H9 (cell line): Measurements from ENCODE around the gene ARHGAP26. TPM values are rescaled to one million over a fixed set of nuclear protein-coding genes. Genes with fewer than 3 reads are reported as not detected.

ENCODE experiments used
- DNase-seq: peaks from one replicate; pipeline ENCODE4 v3.0.0-alpha.2; 2017
- H2AFZ ChIP-seq: one replicate; pipeline ENCODE4 v1.6.1; 2013; ENCODE audit warnings: mild to moderate bottlenecking, low read length, control low read depth, moderate library complexity
- H2AK5ac ChIP-seq: 2 replicates; pipeline ENCODE4 v1.6.1; 2013; ENCODE audit warnings: low read length, control low read depth, mixed read lengths; ENCODE audit not compliant: insufficient read length
- H2BK120ac ChIP-seq: one replicate; pipeline ENCODE4 v1.6.1; 2013; ENCODE audit warnings: low read depth, mild to moderate bottlenecking, low read length, control low read depth, inconsistent platforms; ENCODE audit not compliant: poor library complexity, severe bottlenecking
- H2BK12ac ChIP-seq: 2 replicates; pipeline ENCODE4 v1.6.1; 2013; ENCODE audit warnings: low read length, control low read depth, mixed read lengths, low read depth; ENCODE audit not compliant: insufficient read length
- H2BK15ac ChIP-seq: 2 replicates; pipeline ENCODE4 v1.6.1; 2013; ENCODE audit warnings: low read depth, low read length, control low read depth
- H2BK20ac ChIP-seq: one replicate; pipeline ENCODE4 v1.6.1; 2013; ENCODE audit warnings: low read depth, mild to moderate bottlenecking, low read length, control low read depth, inconsistent platforms; ENCODE audit not compliant: poor library complexity, severe bottlenecking
- H2BK5ac ChIP-seq: 2 replicates; pipeline ENCODE4 v1.6.1; 2013; ENCODE audit warnings: low read length, control low read depth, mixed read lengths; ENCODE audit not compliant: insufficient read length
- H3K14ac ChIP-seq: 2 replicates; pipeline ENCODE4 v1.6.1; 2013; ENCODE audit warnings: low read length, control low read depth; ENCODE audit not compliant: insufficient read depth
- H3K18ac ChIP-seq: 2 replicates; pipeline ENCODE4 v1.6.1; 2013; ENCODE audit warnings: low read depth, mild to moderate bottlenecking, mixed read lengths, low read length, control low read depth; ENCODE audit not compliant: insufficient read length
- H3K23ac ChIP-seq: 2 replicates; pipeline ENCODE4 v1.6.1; 2013; ENCODE audit warnings: low read length, control low read depth, mixed read lengths, low read depth; ENCODE audit not compliant: insufficient read length
- H3K23me2 ChIP-seq: 2 replicates; pipeline ENCODE4 v1.6.1; 2013; ENCODE audit warnings: low read depth, mild to moderate bottlenecking, mixed read lengths, low read length, control low read depth; ENCODE audit not compliant: insufficient read length, poor library complexity, severe bottlenecking
- H3K27ac ChIP-seq: 2 replicates; pipeline ENCODE4 v1.5.1; 2013; ENCODE audit warnings: low read length, control low read depth, mixed read lengths, low read depth; ENCODE audit not compliant: insufficient read length
- H3K27me3 ChIP-seq: 2 replicates; pipeline ENCODE4 v1.6.1; 2013; ENCODE audit warnings: low read length, control low read depth, inconsistent platforms; ENCODE audit not compliant: insufficient read depth
- H3K4ac ChIP-seq: 2 replicates; pipeline ENCODE4 v1.6.1; 2013; ENCODE audit warnings: low read depth, mild to moderate bottlenecking, control low read depth, inconsistent platforms, low read length, moderate library complexity
- H3K4me1 ChIP-seq: 2 replicates; pipeline ENCODE4 v1.6.1; 2013; ENCODE audit warnings: low read length, control low read depth, inconsistent platforms; ENCODE audit not compliant: insufficient read depth
- H3K4me2 ChIP-seq: 2 replicates; pipeline ENCODE4 v1.6.1; 2013; ENCODE audit warnings: low read length, control low read depth, mixed read lengths; ENCODE audit not compliant: insufficient read length, insufficient read depth
- H3K56ac ChIP-seq: 2 replicates; pipeline ENCODE4 v1.6.1; 2013; ENCODE audit warnings: low read depth, mild to moderate bottlenecking, mixed read lengths, low read length, control low read depth; ENCODE audit not compliant: insufficient read length
- H3K79me1 ChIP-seq: 2 replicates; pipeline ENCODE4 v1.6.1; 2013; ENCODE audit warnings: low read depth, mild to moderate bottlenecking, moderate library complexity, low read length, control low read depth, inconsistent platforms; ENCODE audit not compliant: insufficient read depth, poor library complexity, severe bottlenecking
- H3K79me2 ChIP-seq: 2 replicates; pipeline ENCODE4 v1.6.1; 2013; ENCODE audit warnings: low read length, control low read depth, inconsistent platforms; ENCODE audit not compliant: insufficient read depth
- H3K9ac ChIP-seq: 2 replicates; pipeline ENCODE4 v1.6.1; 2013; ENCODE audit warnings: low read length, control low read depth, mixed read lengths; ENCODE audit not compliant: insufficient read length; ENCODE audit errors: extremely low read depth
- H3K9me3 ChIP-seq: one replicate; pipeline ENCODE4 v1.6.1; 2013; ENCODE audit warnings: low read depth, low read length, inconsistent platforms; ENCODE audit not compliant: control insufficient read depth
- H3T11ph ChIP-seq: one replicate; pipeline ENCODE4 v1.6.1; 2013; ENCODE audit warnings: mild to moderate bottlenecking, low read length, control low read depth, inconsistent platforms
- H4K20me1 ChIP-seq: one replicate; pipeline ENCODE4 v1.6.1; 2013; ENCODE audit not compliant: control insufficient read depth, insufficient read length, insufficient read depth
- H4K5ac ChIP-seq: 2 replicates; pipeline ENCODE4 v1.6.1; 2013; ENCODE audit warnings: low read depth, mild to moderate bottlenecking, mixed read lengths, low read length, control low read depth; ENCODE audit not compliant: insufficient read length
- H4K8ac ChIP-seq: replicated peaks from 2 replicates; pipeline ENCODE4 v1.6.1; 2013; ENCODE audit warnings: low read length, control low read depth, mixed read lengths, low read depth; ENCODE audit not compliant: insufficient read length
- H4K91ac ChIP-seq: 2 replicates; pipeline ENCODE4 v1.6.1; 2013; ENCODE audit warnings: low read depth, mild to moderate bottlenecking, moderate library complexity, mixed read lengths, low read length, control low read depth; ENCODE audit not compliant: insufficient read length
- H3K27ac Mint-ChIP-seq, 3 experiments: 2 replicates in 2 of 3; 3 replicates in 1 of 3; pipeline ENCODE4 v1.8.0; 2020 to 2021; ENCODE audit warnings: mixed read lengths in 3 of 3, mild to moderate bottlenecking in 1 of 3, moderate library complexity in 1 of 3
- H3K27me3 Mint-ChIP-seq: 2 replicates; pipeline ENCODE4 v1.8.0; 2021; ENCODE audit warnings: low read depth, mild to moderate bottlenecking, moderate library complexity, mixed read lengths
- H3K36me3 Mint-ChIP-seq, 3 experiments: 2 replicates in 2 of 3; 3 replicates in 1 of 3; pipeline ENCODE4 v1.8.0; 2020 to 2021; ENCODE audit warnings: low read depth in 3 of 3, mixed read lengths in 3 of 3; ENCODE audit not compliant: insufficient read depth in 1 of 3
- H3K4me1 Mint-ChIP-seq, 2 experiments: 2 replicates each; pipeline ENCODE4 v1.8.0; 2020; ENCODE audit warnings: mixed read lengths in 2 of 2
- H3K4me3 Mint-ChIP-seq, 2 experiments: 2 replicates in 1 of 2; 3 replicates in 1 of 2; pipeline ENCODE4 v1.8.0; 2020 to 2021; ENCODE audit warnings: mild to moderate bottlenecking in 2 of 2, mixed read lengths in 2 of 2, moderate library complexity in 1 of 2
- H3K9me3 Mint-ChIP-seq, 2 experiments: 2 replicates in 1 of 2; 3 replicates in 1 of 2; pipeline ENCODE4 v1.8.0; 2020; ENCODE audit warnings: mild to moderate bottlenecking in 2 of 2, mixed read lengths in 2 of 2, moderate library complexity in 1 of 2
- WGBS: extraction: QIAGEN DNeasy Blood & Tissue Kit; methylation state at CpG from one replicate; pipeline ENCODE4 v1.1.7; 2013; ENCODE audit warnings: missing lambda C conversion rate, low lambda C conversion rate, mixed read lengths; ENCODE audit not compliant: insufficient read length; ENCODE audit errors: extremely low coverage; 5-methylcytosine and 5-hydroxymethylcytosine counted together
- total RNA-seq: library from RNA; stranded (reverse); gene quantifications from 2 replicates; pipeline ENCODE4 v1.2.1, GENCODE V29; 2021
- TF ChIP-seq, protein P1 (sequence below): fragments of 200-600 bp; sonication (generic); conservative IDR thresholded peaks from 3 replicates; pipeline ENCODE4 v1.8.0; 2021; ENCODE audit warnings: antibody characterized with exemption, mild to moderate bottlenecking

ARHGAP26 gene
- total RNA-seq, 1 experiment from 2014 or later: 13.8 TPM

DNA sequence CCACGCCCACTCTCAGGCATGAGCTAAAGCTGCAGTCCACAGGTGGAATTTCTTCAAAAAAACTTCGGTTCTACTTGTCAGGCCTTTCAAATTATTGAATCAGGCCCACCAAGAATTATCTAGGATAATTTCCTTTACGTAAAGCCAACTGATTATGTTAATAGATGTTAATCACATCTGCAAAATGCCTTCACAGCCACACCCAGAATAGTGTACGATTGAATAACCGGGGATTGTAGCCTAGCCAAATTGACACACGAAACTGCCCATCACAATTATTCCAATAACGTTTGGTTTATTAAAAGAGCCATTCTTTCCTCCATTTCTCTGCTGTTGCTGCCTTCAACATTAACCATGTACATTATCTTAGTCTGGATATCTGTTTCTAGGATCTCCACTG is 484.6 kb downstream of the ARHGAP26 start:
- Histone ChIP-seq H3K79me1 (no peaks in the 10 kb centered on the region), H3K18ac (no peak overlapping the region), H4K8ac (no peak overlapping the region), H2BK120ac (no peak overlapping the region), H3K23me2 (no peaks in the 10 kb centered on the region), H4K5ac (no peak overlapping the region), H3K79me2 (no peaks in the 10 kb centered on the region), H3T11ph (no peak overlapping the region), H3K4ac (no peak overlapping the region), H2BK15ac (no peak overlapping the region), H2AK5ac (no peak overlapping the region), H2AFZ (no peak overlapping the region), H2BK20ac (no peak overlapping the region), H3K27ac (no peak overlapping the region), H4K20me1 (no peaks in the 10 kb centered on the region), H3K9me3 (no peaks in the 10 kb centered on the region), H3K4me1 (no peaks in the 10 kb centered on the region; the same call in 1 of the 2 replicates), H4K91ac (no peak overlapping the region), H3K4me2 (no peak overlapping the region), H3K23ac (no peak overlapping the region), H3K56ac (no peak overlapping the region), H3K14ac (no peak overlapping the region), H2BK12ac (no peak overlapping the region), H2BK5ac (no peak overlapping the region), H3K9ac (no peak overlapping the region), H3K27me3 (no peaks in the 10 kb centered on the region)
- TF ChIP-seq, protein P1, sequence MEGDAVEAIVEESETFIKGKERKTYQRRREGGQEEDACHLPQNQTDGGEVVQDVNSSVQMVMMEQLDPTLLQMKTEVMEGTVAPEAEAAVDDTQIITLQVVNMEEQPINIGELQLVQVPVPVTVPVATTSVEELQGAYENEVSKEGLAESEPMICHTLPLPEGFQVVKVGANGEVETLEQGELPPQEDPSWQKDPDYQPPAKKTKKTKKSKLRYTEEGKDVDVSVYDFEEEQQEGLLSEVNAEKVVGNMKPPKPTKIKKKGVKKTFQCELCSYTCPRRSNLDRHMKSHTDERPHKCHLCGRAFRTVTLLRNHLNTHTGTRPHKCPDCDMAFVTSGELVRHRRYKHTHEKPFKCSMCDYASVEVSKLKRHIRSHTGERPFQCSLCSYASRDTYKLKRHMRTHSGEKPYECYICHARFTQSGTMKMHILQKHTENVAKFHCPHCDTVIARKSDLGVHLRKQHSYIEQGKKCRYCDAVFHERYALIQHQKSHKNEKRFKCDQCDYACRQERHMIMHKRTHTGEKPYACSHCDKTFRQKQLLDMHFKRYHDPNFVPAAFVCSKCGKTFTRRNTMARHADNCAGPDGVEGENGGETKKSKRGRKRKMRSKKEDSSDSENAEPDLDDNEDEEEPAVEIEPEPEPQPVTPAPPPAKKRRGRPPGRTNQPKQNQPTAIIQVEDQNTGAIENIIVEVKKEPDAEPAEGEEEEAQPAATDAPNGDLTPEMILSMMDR: no peak
- Mint-ChIP-seq H3K27me3 (no peaks in the 10 kb centered on the region; the same call in 1 of the 2 replicates), H3K36me3 (no peaks in the 10 kb centered on the region; a peak in 1 of 7 replicates), H3K4me3 (no peak overlapping the region), H3K9me3 (no peaks in the 10 kb centered on the region), H3K4me1 (peaks cover 0 to 7% of the 10 kb centered on the region in 2 experiments; a peak in 1 of 4 replicates), H3K27ac (no peak overlapping the region)
- DNase-seq: no peak
- WGBS: no CpG with 5 or more reads among the region's 7 CpGs
